HG02852 (cell line): ENCODE data around the gene BANP.
A peak's percentile ranks its signal among the peaks of the same experiment; 100 is the strongest.
"Not testable (repeated sequence)": the region's sequence is repeated elsewhere in the genome, so short reads cannot be mapped to it uniquely, and the experiment has no call there.

ENCODE experiments used
- ATAC-seq: cut with Tn5 transposase; IDR thresholded peaks from one replicate; pipeline ENCODE4 v1.9.1; 2021; ENCODE audit warnings: mild to moderate bottlenecking, moderate library complexity; ENCODE audit not compliant: unreplicated experiment

BANP gene

DNA sequence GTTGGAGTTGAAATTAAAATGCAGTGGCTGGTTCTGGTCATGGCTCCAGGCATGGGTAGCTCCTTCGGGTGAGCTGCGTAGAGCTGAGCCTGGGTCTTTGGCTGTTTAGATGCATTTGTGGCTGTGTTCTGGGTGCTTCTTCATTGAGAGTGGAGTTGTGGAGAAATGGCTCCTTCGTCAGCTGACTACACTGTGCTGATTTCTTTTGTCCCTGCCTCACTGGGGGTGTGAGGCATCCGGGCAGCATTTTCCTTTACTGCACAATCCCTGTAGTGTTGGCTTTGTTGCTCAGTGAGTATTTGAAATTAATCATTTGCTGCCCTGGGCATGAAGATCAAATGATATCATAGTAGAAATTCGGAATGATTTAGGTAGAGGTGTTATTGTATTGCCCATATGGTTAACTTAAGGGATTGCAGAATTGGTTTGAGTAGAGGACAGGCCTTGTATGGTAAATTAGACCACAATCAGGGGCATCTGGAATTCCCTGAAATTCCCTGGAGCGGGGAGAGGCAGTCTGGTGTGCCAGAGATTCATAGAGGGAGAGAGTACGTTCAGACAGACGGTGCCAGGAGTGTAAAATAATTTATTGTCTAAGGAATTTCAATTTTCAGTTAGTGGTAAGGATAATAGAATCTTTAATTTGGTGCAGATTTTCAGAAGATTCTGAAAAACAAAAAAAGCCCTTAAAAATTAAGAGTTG, 92.1 kb downstream of the BANP start:
- ATAC-seq, result not testable (repeated sequence)

DNA sequence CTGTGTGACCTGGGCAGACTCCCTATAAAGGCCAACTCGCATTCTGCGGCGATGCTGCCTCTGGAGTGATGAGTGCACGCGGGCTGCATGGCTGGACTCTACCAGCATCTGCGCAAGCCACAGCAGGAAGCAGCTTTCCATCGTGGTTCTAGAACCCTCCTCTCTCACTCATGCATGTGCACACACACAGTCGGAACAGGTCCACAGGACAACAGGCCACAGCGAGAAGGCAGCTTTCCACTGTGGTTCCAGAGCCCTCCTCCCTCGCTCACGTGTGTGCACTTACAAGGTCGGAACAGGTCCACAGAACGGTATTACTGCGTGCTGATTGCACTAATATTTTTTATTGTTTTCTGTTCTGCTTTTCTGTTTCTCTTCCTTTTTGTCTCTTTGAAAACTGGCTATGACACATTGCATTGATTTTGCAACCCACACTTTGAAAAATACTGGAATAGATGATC, 92.9 kb downstream of the BANP start:
- peak; percentile 62 for ATAC-seq

DNA sequence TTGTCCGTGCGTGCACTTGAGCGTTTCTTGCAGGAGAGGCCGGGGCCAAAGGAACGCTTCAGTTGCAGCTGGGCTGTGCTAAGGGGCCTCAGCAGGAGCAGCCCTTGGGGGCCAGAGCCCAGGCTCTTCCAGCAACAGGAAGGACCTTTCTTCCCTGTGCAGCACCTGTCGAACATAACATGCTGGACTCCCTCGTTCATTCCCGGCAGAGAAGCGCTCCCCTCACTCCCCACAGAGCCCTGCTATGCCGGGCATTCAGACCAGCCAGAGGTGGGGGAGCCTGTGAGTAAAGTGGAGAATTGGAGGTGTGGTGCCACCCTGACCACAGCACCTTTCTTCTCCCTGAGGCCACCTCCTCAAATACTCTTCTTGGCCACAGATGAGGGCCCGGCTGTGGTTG, 94.1 kb downstream of the BANP start:
- not testable (repeated sequence) for ATAC-seq

DNA sequence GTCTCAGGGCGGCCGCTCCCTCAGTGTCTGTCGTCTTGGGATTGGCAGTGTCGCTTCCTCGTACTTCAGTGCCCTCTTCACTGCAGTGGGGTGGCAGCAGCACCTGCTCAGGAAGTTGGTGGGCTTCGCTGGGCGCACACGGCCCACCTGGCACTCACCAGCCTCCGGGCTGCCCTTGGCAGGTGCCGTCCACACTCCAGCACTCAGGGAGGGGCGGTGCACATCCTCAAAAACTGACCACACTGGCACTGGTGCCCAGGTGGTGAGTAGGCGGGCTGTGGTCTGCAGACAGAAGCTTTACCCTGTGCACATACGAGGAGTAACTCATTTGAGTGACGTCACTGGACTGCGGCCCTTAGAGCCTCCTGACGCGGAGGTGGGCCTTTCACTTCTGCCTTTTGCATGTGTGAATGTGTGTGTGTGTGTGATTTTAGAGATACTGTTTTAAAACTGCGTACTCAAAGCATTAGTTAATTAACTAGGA, 94.6 kb downstream of the BANP start:
- peak; percentile 83 for ATAC-seq

DNA sequence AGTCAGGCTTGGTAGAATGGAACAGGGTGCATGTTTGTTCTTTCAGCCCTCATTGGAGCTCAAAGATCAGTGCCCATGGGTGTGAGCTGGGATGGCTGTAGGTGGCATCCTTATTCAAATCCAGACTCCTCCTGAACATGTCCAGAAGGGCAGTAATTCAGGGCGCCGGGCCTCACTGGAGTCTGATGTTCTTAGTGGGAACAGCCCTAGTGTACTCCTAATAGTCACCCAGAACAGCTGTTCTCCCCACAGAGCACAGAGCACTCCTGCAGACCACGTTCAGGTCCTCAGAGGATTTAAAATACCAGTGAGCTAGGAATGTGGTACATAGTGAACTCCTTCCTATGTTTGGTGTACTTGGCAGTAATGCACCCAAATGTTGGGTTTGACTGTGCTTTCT, 96.2 kb downstream of the BANP start:
- no peak for ATAC-seq

DNA sequence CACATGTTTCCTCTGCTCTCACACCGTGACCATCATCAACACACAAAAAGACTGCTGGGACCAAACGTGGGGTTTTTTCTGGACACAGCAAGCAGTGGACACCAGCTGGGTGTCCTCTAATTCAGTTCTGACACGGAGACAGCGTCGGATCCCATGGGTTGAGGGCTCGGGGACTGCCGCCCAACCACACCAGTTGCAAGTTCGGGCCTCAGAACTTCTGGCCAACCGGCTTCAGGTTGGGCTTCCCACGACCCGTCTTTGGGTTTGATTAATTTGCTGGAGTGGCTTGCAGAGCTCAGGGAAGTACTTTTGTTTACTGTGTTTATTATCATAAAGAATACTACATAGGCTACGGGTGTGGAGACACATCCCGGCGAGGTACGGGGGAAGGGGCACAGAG, 97.8 kb downstream of the BANP start:
- no peak for ATAC-seq

DNA sequence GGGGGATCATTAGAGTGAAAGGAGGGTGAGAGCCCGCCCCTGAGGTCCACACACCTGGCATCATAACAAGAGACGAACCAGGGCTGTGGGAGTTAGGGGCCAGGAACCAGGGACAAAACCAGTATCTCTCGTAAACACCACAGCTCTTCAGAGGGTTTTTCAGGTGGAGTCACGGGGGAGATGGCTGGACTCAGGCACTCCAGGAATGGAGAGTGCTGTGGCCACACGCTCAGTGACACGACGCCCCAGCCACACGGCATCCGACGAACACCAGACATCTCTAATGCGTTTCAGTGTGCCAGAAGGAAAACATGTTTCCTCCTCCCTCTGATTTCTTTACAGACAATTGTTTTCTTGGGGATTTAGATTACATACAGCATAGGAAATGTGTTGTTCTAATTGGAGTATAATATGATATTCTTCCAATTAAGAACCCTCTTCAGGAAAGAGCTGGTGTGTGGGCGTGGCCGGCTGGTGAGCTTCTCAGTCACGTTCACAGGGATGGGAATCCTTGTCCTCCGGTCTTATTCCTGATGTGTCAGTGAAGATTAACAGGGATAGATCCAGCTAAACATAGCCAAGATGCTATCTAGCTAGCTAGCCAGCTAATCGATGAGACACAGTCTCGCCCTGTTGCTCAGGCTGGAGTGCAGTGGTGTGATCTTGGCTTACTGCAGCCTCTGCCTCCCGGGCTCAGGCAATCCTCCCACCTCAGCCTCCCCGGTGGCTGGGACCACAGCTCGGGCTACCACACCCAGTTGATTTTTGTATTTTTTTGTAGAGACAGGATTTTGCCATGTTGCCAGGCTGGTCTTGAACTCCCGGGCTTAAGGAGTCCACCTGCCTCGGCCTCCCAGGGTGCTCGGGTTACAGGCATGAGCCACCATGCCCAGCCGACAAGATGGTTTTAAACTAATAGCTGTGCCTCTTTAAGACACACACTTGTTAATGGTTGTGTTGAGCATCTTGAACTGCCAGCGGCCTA, 98.6 kb downstream of the BANP start:
- no peak for ATAC-seq

DNA sequence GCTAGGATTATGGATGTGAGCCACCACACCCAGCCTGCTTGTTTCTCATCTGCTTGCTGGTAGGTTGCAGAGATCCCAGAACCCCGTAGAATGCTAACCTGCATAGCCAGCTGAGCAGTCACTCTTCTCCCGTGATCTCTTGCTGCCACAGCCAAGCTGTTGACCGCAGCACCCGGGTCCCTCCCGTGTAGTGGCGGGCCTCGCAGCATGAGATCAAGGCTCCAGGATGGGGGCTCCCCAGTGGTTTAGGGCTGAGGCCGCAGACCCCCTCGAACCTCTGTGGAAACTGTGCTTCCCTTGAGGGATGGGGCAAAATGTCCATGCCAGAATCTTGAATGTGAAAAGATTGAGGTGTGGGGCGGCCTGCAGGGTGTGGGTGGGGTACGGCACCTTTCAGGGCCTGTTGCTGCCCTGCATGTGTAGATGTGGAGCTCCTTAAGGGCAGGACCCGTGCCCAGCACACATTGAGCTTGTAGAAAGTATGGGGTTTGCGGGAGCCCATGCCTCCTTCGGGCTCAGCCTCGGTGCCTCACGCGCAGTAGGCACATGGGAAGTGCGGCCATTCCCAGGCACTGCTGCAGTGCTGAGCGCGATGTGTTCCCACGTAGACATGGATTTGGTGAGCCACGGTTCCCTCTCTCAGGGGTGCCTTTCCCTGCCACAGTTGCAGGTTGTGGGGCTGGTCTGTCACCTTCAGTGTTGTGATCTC, 99.9 kb downstream of the BANP start:
- ATAC-seq, result no peak

DNA sequence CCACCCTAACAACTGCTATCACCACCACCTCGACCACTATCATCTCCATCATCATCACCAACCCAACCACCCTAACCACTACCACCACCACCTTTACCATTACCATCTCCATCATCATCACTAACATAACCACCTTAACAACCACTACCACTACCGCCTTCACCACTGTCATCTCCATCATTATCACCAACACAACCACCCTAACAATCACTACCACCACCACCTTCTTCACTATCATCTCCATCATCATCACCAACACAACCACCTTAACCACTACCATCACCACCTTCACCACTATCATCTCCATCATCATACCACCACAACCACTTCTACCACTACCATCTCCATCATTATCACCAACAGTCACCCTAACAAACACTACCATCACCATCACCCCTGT, 101.4 kb downstream of the BANP start:
- no peak for ATAC-seq

DNA sequence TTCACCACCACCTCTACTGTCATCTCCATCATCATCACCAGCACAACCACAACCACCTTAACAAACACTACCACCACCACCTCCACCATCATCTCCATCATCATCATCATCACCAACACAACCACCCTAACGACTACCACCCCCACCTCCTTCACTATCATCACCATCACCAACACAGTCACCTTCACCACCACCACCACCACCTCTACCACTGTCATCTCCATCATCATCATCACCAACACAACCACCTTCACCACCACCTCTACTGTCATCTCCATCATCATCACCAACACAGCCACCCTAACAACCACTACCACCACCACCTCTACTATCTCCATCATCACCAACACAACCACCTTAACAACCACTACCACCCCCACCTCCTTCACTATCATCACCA, 102.2 kb downstream of the BANP start:
- not testable (repeated sequence) for ATAC-seq

DNA sequence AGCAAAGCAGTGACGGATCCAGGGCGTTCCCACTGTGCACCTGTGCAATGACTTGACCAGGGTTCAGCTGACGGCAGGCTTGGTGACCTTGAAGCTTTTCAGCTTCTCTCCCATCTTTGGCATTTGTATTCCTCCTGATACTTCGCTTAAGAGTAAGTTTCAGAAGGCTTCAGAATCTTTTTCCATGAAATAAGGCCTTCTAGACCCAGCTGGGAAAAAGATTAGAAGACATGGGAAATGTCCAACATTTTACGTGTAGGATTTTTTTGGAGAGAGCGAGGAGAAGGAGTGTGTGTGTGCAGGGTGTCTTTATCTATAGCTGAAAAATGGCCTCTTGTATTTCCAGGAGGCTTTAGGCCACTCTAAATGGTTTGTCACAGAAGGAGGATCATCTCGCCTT, 104.1 kb downstream of the BANP start:
- ATAC-seq, result no peak

DNA sequence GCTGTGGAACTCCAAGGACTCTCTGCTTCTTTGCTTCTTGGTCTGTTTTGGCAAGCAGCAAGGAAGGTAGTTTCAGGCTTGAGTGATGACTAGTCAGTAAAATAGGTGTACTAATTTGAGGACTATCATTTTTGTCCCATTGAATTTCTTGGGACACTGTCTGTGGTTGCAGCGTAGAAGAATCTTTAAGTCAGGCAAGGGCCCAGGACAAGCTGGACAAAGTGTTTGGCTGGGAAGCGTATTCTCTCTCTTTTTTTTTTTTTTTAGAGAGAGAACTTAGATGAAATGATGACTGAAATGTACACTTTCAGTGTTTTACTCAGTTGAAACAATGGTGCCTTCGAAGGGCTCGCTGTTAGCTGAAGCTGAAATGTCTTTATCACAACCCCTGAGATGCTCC, 105.0 kb downstream of the BANP start:
- ATAC-seq, result no peak

DNA sequence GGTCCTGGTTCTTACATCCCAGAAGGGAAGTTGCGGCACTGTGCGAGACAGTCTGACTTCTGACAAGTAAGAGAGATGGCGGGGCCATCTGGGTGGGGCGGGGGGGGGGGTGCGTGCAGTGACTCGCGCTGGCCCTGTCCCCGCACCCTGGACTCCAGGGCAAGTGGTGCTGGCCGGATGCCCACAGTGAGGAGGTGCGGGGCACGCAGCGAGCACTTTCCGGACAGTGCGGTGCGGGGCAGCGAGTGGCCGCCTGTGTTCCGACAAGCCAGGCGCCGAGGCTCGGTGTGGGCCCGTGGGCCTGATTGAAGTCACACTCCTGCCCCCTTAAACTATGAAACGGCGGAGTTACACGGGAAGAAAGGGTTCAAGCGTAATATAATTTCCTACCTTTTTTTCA, 106.4 kb downstream of the BANP start:
- ATAC-seq, result no peak

DNA sequence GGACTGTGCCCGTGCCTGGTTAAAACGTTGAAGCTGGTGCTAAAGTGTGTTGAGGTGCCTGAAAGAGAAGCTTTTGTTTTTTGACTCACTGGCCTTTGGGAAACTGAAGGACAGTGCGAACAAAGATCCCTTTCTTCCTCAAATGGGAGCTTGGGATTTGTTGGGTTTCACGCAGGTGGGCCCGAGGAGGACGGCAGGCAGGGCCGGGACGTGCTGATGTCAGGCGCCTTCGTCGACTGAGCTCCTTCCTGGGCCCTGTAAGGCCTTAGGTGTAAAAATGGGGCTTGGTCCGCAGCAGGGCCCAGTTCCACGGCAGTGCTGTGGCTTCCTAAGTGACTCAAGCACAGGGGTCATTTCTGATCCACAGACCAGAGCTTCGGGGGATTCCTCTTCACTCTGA, 106.9 kb downstream of the BANP start:
- ATAC-seq, result no peak

DNA sequence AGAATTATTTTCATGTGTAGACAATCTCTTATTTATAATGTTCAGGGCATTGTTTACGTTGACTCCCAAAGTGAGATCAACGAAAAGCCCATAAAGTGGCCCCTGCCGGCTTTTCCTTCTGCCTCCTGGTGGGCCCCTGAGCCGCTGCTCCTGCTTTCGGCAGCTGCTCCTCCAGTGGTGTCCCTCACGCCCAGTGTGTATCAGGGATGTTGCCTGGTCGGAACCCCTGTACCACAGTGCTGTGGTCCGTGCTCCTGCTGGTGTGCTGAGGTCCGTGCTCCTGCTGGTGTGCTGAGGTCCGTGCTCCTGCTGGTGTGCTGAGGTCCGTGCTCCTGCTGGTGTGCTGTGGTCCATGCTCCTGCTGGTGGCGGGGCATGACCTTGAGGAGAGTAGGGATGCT, 107.6 kb downstream of the BANP start:
- no peak for ATAC-seq

DNA sequence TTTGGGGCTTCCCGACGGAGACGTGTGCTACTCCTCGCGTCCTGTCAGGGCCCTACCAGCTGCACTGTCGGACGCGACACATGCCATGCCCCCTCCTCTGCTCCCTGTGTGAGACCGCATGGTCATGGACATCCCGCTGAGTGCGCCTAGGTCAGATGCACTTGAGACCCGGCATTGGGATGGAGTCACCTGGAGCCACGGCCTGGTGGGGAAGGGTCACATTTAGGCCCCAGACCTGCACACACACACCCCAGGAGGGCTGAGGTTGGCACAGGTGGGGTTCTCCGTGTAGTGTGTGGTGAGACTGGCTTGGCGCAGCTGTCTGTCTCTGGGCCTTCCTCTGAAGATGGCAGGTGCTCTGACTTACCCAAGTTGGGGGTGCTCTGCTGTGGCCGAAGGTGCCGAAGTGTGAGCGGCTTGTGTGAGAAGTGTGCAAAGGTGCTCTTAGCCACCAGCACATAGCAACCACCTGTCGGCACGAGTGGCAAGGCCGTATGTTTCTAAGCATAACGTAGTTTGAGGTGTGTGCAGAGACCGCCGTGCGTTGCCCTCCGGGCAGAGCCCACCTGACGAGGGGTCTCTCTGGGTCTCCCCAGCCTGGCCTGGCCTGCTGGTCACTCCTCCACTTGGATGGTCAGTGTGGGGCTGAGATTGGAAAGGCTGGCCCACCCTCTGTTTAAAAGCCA, 108.6 kb downstream of the BANP start:
- no peak for ATAC-seq

DNA sequence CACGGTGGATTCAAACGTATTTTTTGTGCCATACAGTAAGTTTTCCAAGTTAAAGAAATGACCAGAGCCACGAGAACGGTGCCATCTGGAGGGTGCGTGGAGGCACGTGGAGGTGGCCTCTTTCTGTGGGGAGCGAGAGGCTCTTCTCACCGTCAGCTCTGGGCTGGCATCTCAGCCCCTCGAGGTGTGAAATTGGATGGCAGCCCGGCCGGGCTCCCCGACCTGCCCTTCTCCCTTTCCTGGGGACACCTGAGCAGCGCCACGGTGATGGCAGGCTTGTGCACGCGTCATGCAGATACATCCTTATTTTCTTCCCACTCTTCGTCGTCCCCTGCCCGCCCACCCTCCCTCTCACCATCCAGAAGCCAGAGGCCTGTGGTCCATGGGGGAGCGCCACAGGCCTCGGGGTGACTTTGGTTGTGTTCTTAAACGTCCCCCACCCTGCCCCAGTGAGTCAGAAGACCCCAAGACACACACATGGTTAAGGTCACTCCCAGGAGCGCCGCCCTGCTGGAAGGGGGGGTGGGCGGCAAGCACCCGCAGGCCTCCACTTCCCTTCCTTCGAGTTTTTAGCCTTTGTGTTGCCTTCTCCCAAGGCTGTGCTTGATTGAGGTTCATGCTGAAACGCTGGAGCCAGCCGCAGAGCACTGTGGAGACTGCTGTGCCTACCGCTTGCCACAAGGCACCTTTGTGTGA, 109.4 kb downstream of the BANP start:
- no peak for ATAC-seq

DNA sequence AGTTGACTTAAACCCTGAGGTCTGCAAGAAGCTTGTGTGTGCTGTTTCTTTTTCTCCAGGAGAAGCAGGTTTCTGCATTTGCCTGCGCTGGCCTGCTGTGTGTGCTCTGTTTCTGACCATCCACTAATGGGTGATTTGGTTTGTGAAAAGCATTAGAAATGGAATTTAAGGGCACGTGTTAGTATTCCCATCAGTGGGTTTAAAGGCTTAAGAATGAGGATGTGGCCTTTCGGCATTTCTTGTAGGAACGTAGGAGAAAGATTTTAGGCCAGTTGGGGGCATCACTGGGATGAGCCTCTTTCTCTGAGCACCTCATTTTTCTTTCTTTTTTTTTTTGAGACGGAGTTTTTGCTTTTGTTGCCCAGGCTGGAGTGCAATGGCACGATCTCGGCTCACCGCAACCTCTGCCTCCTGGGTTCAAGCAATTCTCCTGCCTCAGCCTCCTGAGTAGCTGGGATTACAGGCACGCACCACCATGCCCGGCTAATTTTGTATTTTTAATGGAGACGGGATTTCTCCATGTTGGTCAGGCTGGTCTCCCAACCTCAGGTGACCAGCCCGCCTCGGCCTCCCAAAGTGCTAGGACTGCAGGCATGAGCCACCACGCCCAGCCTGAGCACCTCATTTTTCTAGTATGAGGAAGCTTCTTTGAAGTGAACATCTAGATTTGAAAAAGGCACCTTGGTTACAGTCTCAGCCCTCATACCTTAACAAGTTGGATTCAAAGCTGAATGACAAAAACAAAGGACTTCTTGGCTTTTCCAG, 110.3 kb downstream of the BANP start:
- ATAC-seq, result no peak
